NCI-H1092 (cell line): Measurements from ENCODE around the gene CD5L.

Source experiments
- DNase-seq: peaks from one replicate; lab custom pipeline; 2025; lab: John Stamatoyannopoulos, UW

Gene CD5L

DNA sequence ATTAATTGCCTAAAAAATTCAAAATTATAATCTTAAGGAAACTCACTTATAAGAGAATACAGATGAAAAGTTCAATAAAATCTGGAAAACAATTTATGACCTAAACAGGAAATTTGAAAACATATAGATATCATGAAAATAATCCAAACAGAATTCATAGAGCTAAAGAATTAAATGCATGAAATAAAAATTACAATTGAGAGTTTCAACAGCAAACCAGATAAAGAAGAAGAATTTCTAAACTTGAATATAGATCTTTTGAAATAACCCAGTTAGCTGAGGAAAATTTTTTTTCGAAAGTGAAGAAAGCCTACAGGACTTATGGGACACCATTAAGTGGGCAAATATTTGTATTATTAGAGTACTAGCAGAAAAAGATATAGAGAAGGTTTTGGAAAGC lies 28.3 kb downstream of the CD5L start:
- DNase-seq, result no peak

DNA sequence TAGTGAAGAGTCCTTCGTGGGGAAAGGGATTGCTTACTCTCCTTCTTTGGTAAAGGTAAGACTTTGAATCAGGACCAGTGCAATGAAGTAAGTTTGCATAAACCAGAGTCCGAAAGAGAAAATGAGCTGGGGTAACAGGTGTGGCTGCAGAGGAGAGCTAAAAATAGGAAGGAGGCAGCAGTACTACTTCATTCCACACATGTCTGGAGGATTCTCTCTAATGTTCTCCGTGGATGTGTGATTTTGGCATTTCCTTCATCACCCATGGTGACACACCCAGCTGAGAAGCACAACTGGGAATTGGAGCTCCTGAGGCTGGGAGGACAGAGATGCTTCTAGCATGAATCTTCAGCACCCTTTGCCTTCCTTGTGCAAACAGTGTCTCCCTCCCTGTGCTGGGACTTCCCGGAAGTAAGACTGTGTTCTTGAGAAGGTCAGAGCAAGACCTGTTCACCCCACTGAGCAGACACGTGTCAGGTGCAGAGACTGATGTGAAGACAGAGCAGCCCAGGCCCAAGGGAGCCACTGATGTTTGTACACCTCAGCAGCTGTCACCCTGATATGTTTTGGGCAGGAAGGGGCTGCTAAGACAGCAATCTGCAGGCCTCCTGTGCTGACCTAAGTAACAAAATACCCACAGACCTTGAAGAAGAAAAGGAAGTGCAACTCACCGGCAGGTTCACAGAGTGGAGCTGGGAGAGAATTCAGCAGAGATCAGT lies 35.0 kb downstream of the CD5L start:
- no peak for DNase-seq

DNA sequence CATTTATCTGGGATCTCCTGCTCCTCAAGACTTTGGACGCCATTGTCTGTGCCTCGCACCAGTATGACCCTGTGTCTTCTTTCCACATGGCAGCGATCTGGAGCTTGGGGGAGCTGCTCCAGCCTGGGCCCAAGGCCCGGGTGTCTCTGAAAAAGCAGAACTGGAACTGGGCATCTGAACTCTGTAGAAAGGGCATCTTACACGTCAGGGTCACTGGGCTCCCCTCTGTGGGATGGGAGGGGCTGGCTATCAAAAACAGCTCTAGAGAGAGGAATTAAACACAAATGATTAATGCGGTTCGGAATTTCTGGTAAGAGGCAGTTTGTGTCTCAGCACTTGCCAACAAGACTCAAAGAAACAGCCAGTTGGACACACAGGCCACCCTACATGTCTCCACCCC lies 37.8 kb downstream of the CD5L start:
- DNase-seq, result no peak

DNA sequence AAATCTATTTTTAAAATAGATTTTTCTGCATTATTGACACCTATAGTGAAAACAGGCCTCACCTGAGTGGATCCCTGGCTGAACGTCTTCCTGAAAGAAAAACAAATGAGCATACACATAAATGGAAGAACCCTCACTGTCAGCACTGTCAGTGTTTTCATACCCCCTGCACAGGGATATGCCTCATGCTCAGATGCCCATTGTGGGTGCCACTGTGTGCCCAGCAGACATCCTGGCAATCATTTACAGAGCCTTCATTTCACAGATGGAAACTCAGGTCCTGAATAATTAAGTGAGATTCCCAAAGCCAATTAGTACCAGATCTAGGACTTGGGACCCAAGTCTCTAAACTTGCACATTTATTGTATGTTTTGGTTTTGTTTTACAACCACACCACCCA lies 41.6 kb downstream of the CD5L start:
- DNase-seq, result no peak

DNA sequence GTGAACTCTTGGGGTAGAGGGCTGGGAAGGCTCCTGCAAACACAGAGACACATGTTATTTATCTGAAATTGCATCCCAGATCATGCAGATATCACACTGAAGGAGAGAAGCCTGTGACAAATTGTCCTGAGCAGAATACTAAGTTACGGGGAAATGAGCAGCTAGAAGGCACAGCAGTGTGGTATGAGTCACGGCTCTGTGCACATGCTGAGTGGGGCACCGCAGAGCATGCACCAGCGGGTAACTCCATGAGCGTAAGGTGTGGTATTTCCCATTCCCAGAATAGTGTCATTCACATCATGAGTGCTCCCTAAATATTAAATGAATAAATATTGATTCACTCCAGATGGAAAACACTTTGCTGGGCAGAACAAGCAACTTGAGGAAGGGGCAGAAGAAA lies 43.4 kb downstream of the CD5L start:
- no peak for DNase-seq

DNA sequence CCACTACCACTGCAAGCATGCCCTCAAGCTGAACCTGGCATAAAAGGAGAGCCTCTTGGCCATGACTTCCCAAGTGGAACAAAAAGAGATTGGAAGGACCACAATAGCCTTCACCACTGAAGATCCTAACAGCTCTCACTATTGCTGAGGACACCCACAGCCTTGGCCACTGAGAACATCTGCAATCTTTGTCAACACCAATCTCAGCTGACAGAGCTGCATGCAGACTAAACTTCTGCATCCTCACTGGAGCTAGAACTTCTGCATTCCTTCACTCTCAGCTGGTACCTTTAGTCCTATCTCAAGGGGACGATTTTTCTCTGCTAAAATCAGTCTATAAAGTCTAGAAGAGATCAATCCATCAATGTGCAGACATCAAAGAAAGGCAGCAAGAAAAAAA lies 56.4 kb downstream of the CD5L start:
- DNase-seq, result no peak

DNA sequence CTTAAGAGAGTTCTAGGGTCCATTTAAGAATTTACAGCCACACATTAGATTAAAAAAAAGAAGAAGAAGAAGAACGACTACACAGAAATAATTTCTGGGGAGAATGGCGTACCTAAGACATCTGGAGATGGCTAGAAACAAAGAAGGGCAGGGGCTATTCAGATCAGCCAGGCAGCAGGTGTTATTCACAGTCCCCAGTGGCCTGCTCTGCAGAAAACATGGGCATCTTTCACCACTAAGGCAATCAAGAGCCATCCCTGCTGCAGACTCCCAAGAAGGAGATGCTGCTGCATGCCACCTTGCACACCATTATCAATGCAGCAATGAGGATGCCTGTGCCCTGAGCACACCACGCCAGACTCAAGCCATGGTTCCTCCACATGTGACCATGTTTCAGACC lies 56.8 kb downstream of the CD5L start:
- no peak for DNase-seq

DNA sequence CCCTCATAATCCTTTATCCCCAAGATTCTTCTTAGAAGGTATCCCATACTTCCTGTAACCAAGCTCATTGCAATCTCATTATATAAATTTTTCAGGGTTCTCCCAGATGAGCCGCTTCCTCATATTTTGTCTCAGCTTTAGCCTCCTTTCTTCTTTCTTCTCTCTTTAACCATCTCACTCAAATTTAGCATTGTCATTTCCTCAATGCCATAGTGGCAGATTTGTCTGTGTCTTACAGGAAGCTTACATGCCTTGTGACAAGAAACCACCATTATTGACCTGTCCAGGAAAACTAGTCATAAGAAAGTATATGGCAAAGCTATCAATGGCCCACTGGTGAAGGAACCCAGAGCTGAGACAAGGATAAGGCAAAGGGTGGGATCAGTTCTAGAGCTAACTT lies 58.7 kb downstream of the CD5L start:
- no peak for DNase-seq

DNA sequence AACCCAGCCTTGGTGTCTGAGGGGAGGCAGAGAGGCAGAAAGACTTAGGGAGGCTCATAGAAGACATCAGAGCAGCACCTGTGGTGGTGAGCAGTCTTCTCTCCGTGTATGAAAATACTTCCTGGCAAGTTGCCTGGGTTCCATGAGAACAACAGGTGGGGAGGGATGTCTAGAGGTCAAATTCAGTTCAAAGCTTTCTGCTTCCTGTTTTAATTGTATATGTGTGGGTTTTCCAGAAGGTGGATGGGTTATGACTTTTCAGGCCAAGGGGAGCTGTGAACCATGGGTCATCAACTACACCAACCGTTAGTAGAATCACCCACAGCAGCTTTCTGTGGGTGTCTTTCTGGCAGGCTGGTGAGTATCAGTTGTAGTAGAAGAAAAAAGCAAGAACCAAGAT lies 60.6 kb downstream of the CD5L start:
- no peak for DNase-seq
